ENCODE data around the gene MMP24.
"Not testable (repeated sequence)": the region's sequence is repeated elsewhere in the genome, so short reads cannot be mapped to it uniquely, and the experiment has no call there.

DNA sequence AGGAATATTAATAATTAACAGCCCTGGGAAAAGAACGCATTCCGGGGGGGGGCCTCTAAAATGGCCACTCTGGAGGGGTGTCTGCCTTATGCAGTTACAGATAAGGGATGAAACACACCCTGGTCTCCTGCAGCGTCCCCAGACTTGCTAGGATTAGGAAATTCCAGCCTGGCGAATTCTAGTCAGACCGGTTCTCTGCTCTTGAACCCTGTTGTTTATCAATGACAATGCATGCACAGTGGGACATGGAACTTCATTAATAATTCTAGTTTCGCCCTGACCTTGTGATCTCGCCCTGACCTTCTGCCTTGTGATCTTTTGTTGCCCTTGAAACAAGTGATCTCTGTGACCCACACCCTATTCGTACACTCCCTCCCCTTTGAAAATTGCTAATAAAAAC is 37.3 kb upstream of the MMP24 start:
- TF ChIP-seq, protein P1, sequence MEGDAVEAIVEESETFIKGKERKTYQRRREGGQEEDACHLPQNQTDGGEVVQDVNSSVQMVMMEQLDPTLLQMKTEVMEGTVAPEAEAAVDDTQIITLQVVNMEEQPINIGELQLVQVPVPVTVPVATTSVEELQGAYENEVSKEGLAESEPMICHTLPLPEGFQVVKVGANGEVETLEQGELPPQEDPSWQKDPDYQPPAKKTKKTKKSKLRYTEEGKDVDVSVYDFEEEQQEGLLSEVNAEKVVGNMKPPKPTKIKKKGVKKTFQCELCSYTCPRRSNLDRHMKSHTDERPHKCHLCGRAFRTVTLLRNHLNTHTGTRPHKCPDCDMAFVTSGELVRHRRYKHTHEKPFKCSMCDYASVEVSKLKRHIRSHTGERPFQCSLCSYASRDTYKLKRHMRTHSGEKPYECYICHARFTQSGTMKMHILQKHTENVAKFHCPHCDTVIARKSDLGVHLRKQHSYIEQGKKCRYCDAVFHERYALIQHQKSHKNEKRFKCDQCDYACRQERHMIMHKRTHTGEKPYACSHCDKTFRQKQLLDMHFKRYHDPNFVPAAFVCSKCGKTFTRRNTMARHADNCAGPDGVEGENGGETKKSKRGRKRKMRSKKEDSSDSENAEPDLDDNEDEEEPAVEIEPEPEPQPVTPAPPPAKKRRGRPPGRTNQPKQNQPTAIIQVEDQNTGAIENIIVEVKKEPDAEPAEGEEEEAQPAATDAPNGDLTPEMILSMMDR (IDR thresholded peaks at IDR 0.05; ENCODE audit: low read length) = not testable (repeated sequence)
- not testable (repeated sequence) for TF ChIP-seq EZH2 (IDR thresholded peaks at IDR 0.05; ENCODE audit: borderline replicate concordance, low read length)

All from OCI-LY1 (cell line).